ENCODE results near the gene DNAJC6.
"Not testable (repeated sequence)": the region's sequence is repeated elsewhere in the genome, so short reads cannot be mapped to it uniquely, and the experiment has no call there.

DNAJC6 gene

DNA sequence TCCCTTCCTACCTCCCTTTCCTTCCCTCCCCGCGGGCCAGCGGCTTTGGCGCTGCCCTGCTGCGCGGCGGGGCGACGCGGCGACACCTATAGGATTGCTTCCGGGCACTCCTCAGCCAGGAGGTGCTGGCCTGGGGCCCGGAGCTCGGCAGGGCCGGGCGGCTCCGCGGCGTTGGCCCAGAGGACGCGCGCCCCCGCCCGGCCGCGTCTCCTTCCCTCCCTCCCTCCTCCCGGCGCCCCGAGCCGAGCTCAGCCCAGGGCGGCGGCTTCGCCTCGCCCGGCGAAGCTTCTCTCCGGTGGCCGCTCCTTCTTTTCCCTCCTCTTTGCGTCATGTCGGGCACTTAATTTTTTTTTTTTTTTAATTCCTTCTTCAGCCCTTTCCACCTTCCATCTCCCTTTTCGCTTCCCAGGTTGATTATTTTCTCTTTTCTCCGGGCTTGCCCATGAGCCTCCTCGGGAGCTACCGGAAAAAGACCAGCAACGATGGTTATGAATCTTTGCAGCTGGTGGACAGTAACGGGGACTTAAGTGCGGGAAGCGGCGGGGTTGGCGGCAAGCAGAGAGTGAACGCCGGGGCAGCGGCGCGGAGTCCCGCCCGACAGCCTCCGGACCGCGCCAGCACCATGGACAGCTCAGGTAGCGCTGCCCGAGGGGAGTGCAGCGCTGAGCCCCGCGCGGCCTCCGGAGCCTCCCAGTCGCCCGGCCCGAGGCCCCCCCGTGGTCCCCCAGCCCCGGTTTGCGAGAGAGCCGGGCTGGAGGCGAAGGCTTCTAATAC, at the start of gene DNAJC6:
DNAJC6 (plus strand) TSS at position 240 of the 774 bp plus-strand sequence; CDS start at position 443, 203 bp downstream.
- DNase-seq, result peak; percentile 40

- DNase-seq, result no peak
Observed at GRCh38 chr1:65259816-65260215, 49.5 kb upstream of the DNAJC6 start.

- no peak for DNase-seq
Observed at GRCh38 chr1:65260851-65261473, 48.4 kb upstream of the DNAJC6 start.

GRCh38 chr1:65263286-65263685, 46.1 kb upstream of the DNAJC6 start:
- no peak for DNase-seq

GRCh38 chr1:65264197-65264929, 45.0 kb upstream of the DNAJC6 start:
- DNase-seq, result peak; percentile 7

DNA sequence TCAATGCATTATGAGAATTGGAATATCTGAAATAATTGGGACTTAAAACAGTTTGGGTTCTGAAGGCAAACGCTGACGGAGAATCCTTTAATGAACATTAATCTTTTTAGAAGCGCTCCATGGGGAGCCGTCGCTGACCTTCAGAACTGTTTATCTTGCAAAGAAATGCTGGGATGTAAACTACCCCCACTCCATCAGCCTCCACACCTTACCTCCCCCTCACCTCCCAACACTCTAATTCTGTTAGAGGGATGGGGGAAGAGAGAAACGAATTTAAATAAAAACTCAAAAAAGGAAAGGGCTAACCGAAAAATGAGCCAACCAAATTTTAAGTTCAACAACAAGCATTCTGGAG, 44.1 kb upstream of the DNAJC6 start:
- no peak for DNase-seq

- peak; percentile 13 for DNase-seq
Observed at GRCh38 chr1:65265651-65266351, 43.5 kb upstream of the DNAJC6 start.

GRCh38 chr1:65266476-65266875, 42.9 kb upstream of the DNAJC6 start:
- DNase-seq, result no peak

- DNase-seq, result no peak
Observed at GRCh38 chr1:65267271-65267670, 42.1 kb upstream of the DNAJC6 start.

DNA sequence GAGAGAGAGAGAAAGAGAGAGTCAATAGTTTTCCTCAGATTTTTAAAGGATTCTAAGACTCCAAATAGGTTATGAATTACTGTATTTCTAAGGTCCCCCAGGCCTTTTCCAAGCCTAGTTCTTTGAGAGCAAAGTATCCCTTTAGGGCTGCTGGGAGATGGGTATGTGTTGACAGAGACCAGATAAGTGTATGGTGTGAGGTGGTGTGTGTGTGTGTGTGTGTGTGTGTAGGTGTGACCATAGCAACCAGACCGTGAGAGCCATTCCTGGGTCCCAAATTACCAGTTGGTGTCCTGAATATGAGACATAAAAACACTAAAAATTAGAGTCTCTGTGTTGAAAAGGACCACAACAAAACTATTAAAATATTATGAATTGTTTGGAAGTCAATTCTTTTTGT, 41.7 kb upstream of the DNAJC6 start:
- no peak for DNase-seq

DNA sequence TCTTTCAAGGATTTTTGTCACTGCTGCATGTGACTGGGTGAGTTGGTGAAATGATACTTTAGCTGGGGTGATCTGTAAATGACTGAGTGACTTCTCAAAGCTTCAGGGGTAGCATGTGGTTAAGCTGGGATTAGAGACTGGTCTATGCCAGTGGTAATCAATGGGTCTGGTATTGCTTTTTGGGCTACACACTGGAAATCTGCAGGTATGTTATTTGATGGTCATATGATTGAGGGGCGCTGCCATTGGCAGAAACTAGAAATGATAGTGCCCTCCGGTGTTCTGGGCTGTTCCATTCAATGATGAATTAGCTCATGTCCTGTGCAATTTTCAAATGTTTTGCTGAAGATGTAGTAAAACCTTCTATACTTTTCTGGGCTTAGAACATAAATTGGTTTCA, 39.7 kb upstream of the DNAJC6 start:
- DNase-seq, result no peak

GRCh38 chr1:65276197-65276939, 33.0 kb upstream of the DNAJC6 start:
- no peak for DNase-seq

DNA sequence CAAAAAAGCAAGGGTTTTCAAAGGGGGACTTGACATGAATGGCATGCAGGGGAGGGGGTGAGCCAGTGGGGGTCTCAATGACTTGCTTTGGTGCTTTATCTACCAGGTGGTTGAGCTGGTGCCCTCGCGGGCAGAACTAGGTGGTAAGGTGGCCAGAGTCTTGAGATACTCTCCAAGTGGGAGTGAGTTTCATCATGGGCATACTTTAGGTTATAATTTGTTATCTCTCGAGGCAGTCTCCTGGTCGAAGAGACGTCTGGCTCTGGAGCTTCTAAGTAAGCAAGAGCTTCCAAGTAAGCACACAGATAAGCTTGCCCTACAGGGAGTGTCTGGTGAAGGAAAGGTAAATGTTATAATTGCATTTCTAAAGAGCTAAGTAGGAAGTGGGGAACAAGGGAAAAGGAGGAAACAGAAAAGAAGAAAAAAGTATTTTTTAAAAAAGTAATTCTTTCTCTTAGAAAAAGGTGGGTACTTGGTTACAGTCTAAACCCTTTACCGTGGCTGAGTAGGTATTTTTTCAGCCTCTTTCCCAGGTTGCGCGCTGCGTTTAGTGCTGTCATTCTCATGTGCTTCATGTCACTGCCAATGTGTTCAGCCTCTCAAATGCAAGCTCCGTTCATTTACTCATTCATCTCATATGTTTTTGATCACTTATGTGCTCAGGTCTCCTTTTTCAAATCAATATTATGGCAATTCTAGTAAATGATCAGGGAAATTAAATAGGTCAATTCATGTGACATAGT, 31.6 kb upstream of the DNAJC6 start:
- no peak for DNase-seq

GRCh38 chr1:65278376-65279069, 30.8 kb upstream of the DNAJC6 start:
- no peak for DNase-seq

DNA sequence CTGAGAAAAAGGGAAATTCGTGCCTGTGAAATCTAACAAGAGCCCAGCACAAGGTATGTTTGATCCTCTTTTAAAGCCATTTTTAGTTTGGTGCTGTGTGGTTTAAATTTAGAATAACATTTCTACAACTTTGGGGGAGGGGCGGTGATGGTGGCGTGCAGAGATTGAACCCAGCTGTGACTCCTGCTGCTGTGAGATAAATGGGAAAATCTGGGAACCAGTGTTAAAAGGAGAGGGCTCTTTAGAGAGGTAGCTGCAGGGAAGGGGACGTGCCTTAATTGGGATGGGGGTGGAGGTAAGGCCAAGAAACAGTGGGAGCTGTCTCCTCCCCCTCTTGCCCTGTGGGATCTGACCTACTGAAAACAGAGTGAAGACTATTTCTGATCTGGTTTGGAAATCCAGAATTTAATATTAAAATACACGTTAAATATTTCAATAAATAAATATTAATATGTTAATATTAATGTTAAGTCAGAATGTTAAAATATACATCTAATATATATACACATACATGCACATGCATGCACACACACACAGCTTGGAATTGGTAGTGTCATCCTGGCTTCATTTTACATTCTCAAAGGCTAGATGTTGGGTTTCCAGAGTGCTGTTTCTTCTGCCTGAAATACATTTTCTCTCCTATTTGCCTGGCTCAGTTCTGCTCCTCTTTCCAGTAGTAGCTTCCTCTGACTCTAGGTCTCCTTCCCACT, 30.1 kb upstream of the DNAJC6 start:
- no peak for DNase-seq

- no peak for DNase-seq
Observed at GRCh38 chr1:65281846-65282245, 27.5 kb upstream of the DNAJC6 start.

GRCh38 chr1:65284229-65284628, 25.1 kb upstream of the DNAJC6 start:
- DNase-seq, result no peak

GRCh38 chr1:65289449-65289848, 19.9 kb upstream of the DNAJC6 start:
- DNase-seq, result no peak

GRCh38 chr1:65291818-65292217, 17.5 kb upstream of the DNAJC6 start:
- not testable (repeated sequence) for DNase-seq

- no peak for DNase-seq
Observed at GRCh38 chr1:65292861-65293593, 16.3 kb upstream of the DNAJC6 start.

Measured in stimulated activated CD4-positive, alpha-beta T cell treated with anti-CD3 and anti-CD28 coated beads, Interleukin-1b, Interleukin-23, amount 100 ng/mL, for 48 hours (primary cell).